Cortex of kidney (tissue), 1 donor: ENCODE data around the gene PPP2R2C.

Experiments used
- DNase-seq: peaks from one replicate; lab custom pipeline; 2025; lab: John Stamatoyannopoulos, UW

PPP2R2C gene

GRCh38 chr4:6448476-6449170 is 23.8 kb downstream of the PPP2R2C start:
- no peak for DNase-seq

GRCh38 chr4:6447672-6448171 is 24.7 kb downstream of the PPP2R2C start:
- DNase-seq = no peak

GRCh38 chr4:6446538-6447451 is 25.6 kb downstream of the PPP2R2C start:
- DNase-seq = no peak

GRCh38 chr4:6446130-6446482 is 26.3 kb downstream of the PPP2R2C start:
- no peak for DNase-seq

GRCh38 chr4:6445403-6446129 is 26.8 kb downstream of the PPP2R2C start:
- no peak for DNase-seq

GRCh38 chr4:6444582-6444981 is 27.8 kb downstream of the PPP2R2C start:
- no peak for DNase-seq

GRCh38 chr4:6443035-6444023 is 29.1 kb downstream of the PPP2R2C start:
- no peak for DNase-seq

GRCh38 chr4:6442555-6442954 is 29.9 kb downstream of the PPP2R2C start:
- DNase-seq = no peak

- no peak for DNase-seq
These were observed 30.7 kb downstream of the PPP2R2C start for GRCh38 chr4:6441758-6442157.

- no peak for DNase-seq
These were observed 31.2 kb downstream of the PPP2R2C start for GRCh38 chr4:6441202-6441582.

- DNase-seq = no peak
These were observed 31.8 kb downstream of the PPP2R2C start for GRCh38 chr4:6440506-6441201.

GRCh38 chr4:6439120-6439762 is 33.2 kb downstream of the PPP2R2C start:
- DNase-seq = no peak

- no peak for DNase-seq
These were observed 34.6 kb downstream of the PPP2R2C start for GRCh38 chr4:6437826-6438238.

GRCh38 chr4:6435010-6435409 is 37.4 kb downstream of the PPP2R2C start:
- DNase-seq = no peak

GRCh38 chr4:6430927-6431326 is 41.5 kb downstream of the PPP2R2C start:
- DNase-seq = no peak

GRCh38 chr4:6427439-6428090 is 44.8 kb downstream of the PPP2R2C start:
- no peak for DNase-seq

GRCh38 chr4:6426571-6427438 is 45.6 kb downstream of the PPP2R2C start:
- no peak for DNase-seq

- no peak for DNase-seq
These were observed 46.5 kb downstream of the PPP2R2C start for GRCh38 chr4:6425911-6426310.

GRCh38 chr4:6425336-6425735 is 47.1 kb downstream of the PPP2R2C start:
- DNase-seq = no peak
